T-helper 2 cell (primary cell): ENCODE measurements around the gene INPP5A.
"Not testable (repeated sequence)": the region's sequence is repeated elsewhere in the genome, so short reads cannot be mapped to it uniquely, and the experiment has no call there.

Source experiments
- DNase-seq, 5 experiments: peaks; one replicate each; pipeline versions ENCODE4 v3.0.0 to v3.0.0-alpha.2; 2012 to 2022

INPP5A gene

DNA sequence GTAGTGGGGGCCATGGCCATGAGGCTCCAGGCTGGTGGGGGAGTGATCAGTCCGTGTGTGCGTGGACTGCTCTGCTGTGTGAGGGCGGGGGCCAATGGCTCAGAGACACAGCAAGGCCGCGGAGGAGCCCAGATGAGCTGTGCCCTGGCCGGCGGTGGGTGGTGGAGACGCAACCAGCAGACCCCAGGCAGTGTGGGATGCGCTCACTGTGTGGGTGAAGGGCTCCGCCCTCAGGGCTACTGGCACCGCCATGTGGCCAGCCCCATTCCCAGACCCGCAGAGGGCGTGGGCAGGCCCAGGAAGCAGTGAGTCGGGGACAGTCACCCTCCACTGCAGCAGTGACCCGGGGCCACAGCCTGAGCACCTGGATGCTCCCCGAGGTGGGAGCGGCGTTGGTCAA, 239.2 kb downstream of the INPP5A start:
- DNase-seq: no peak

DNA sequence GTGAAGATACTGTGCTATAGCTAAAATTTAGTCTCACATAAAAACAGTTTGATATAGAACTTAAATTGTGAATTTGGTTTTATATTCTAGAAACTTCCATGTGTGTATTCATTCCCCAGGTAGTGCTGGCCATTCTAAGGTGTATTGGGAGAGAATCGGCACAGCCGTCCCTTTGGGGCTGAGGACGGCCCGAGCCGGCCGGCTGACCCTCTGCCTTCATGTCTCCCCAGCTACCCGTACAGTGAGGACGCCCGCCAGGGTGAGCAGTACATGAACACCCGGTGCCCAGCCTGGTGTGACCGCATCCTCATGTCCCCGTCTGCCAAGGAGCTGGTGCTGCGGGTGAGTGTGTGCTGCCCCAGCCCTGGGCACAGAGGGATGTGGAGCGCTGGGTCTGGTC, 239.9 kb downstream of the INPP5A start:
- DNase-seq: no peak

DNA sequence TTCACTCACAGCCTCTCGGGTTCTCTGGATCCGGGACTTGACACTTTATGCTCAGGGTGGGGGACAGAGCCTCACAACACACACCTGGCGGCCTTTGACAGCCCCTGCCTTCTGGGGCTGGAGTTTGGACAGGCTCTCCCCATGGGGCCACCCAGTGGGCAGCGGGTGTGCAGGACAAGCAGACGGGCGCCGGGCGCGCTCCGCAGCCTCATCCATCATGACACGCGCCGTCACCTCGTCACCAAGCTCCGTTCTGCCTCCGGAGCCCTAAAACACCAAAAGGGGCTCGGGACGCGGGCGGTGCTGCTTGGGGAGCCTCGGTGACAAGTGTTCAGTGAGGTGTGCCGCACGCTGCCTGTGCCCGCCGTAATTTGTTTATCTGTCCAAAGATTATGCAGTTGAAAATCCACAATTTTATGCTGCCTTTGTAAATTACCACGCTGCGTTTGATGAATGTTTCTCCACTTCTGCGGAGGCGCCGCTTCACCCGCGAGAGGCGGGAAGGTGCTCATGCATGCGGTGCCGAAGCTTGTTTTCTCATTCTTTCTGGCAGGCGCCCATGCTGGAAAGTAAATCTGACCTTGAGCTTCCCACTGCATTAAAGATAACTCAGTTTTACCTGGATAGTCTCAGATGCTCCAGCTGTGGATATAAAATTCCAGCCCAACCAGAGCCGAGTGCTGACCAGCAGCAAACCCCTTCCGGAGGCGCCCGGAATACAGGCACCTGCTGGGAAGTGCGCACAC, 242.1 kb downstream of the INPP5A start:
- no peak for DNase-seq

DNA sequence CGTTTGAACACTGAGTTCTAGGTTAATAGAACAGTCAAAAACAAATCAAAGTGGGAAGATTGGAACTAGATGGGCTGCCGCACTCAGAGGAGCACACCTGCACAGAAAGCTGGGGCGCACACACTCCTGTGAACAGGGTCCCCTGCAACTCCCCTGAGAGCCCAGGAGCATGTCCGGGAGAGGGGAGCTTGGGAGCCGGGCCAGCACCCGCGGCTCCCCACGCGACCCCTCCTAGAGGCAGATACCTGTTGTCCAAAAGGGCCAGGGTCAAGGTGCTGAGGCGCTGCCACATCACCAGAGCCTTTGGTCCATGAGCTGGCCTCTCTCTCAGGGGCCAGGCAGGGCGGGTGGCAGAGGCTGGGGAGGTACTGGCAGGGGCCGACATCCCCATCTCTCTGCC, 242.8 kb downstream of the INPP5A start:
- no peak for DNase-seq

DNA sequence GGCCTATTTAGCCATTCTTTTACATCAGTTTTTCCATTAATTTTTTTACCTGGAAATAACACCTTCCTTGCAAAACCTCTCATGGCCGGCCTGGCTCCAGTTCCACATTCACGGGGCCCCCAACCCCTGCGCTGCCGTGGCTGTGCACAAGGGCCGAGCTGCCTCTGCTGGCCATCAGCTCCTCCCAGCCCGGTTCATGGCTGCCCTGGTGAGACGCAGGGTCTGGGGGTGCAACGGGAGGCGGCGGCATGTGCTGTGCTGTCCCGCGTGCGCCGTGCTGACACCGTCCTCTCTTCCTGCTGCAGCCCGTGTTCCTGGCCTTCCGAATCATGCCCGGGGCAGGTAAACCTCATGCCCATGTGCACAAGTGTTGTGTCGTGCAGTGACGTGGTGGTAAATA, 244.0 kb downstream of the INPP5A start:
- DNase-seq: no peak

DNA sequence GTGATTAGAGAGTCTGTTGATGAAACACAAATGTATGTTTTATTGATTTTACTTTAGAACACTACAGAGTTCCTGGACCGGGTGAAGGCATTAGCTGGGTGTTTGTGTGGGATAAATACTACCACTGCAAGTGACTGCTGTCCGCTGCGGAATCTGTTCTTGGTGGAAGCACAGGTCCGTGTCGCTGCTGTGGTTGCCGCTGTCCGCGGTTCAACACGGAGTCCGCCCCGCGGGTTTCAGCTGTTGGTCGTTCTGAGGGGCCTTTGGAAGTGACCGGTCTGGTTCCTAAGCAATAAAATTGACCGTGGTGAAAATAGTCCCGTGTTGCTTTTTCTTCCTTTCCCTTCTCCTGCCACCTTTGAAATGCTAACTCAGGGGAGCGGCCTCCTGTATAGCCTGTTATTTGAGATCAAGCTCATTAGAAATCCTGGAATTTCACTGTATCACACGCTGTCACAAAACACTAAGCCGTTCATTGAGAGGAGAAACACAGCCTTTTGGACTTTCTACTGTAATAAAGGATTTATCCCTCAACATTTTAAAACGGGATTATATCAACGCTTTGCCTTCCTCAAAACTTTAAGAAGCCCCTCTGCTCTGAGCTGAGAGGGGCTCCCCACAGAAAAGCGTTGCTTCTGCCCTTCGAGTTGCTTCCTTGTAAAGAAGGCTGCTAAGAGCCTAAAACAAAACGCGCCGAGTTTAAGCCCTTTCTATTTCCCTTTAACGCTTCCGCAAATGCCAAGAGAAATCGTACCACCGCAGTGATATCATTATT, 245.8 kb downstream of the INPP5A start:
- no peak for DNase-seq

DNA sequence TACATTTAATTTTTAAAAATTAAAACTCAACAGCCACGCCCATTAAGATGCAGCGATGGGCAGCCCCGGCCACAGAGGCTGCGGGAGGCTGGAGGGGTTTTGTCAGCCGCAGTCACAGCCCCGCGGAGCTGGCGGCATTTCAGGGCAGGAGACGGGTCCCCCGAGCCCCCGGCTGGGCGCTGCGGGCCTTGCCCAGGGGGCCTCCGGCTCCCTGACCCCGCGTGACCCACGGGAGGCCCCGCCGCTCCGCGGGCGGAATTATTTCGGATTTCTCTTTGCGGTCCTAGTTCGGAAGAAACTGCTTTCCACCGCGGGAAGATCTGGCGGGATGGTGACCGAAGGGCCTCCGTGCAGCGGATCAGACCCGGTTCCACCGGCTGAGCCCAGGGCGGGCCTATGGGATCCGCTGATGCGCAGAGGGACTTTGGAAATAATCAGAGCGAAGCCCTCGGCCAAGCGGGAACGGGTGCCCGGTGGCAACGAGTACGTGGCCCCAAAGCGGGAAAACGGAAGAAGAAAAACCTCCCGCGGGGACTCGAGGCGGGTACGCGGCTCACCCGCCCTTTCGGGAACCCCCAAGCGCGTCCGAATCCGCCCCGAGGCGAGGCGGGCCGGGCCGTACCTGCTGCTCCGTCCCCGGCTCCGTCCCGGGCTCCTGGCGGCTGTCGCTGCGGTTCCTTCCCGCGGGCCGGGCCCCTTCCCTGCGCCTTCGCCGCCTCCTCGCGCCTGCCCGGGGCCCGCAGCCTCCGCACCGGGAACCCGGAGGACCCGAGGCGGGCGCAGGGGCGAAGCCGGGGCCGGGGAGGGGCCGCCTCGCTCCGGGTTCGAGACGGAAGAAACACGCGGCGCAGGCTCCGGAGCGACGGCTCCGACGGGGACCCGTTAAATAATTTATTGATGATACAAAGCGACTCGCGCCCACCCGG, 246.6 kb downstream of the INPP5A start:
- no peak for DNase-seq

DNA sequence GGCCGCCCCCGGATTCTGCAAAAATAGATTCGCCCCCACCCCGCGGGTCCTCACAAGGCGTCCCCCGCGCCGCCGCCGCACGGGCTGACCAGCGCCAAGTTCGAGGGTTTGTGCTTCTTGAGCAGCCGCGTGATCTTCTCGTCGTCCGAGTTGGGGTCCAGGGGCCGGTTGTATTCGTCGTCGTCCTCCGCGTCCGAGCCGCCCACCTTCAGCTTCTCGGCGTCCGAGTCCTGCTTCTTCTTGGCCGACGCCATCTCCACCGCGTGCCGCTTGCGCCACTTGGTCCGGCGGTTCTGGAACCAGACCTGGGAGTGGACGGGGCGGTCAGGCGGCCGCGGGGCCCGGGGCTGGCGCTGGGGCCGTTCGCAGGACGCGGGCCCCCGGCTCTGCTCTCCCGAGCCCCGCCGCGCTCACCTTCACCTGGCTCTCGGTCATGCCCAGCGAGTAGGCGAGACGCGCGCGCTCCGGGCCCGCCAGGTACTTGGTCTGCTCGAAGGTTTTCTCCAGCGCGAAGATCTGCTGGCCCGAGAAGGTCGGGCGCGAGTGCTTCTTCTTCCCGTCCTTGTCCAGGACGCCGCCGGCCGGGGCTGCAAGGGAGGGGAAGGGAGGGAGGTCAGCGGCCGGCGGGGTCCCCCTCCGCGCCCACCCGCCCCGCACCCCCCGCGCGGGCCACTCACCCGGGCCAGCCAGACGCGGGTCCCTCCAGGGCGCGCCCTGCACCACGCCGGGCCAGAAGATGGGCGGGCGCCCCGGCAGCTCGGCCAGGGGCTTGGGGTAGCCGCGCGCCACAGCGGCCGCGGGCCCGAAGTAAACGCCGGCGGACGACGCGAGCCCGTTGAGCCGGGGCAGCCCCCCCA, 247.5 kb downstream of the INPP5A start:
- DNase-seq: peak in 1 of 5 experiments; percentile 19

DNA sequence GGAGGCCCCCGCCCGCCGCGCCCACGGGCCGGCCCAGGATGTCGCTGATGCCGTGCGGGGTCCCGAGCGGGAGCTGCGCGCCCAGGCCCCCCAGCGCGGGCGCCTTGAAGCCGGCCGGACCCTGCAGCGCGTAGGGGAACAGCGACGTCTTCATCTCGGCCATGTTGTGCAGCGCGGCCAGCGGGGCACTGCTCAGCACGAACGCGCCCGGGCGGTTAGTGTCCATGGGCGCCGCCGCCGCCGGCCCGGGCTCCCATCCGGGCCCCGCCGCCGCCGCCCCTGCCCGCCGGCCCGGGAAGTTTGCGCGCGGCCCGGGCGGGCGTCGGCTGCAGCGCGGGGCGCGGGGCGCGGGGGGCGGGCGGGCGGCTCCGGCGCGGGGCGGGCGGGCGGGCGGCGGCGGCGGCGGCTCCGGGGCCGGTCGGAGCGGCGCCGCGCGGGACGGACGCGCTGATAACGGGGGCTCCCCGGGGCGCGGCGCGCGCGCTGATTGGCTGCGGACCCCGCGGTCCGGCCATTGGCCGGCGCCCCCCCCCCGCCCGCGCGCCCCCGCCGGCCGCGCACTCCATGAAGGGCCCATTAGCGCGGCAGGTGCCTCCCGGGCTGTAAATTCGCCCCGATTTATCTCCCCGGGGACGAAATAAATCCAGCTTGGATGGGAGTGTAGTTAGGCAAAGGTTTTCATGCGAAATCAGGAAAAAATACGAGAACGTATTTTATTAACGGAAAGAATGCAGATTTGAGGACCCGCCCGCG, 248.3 kb downstream of the INPP5A start, which contains the start of gene NKX6-2:
NKX6-2 (minus strand) TSS at position 425 of the 753 bp plus-strand sequence; CDS start at position 226, 199 bp downstream.
- DNase-seq: no peak

DNA sequence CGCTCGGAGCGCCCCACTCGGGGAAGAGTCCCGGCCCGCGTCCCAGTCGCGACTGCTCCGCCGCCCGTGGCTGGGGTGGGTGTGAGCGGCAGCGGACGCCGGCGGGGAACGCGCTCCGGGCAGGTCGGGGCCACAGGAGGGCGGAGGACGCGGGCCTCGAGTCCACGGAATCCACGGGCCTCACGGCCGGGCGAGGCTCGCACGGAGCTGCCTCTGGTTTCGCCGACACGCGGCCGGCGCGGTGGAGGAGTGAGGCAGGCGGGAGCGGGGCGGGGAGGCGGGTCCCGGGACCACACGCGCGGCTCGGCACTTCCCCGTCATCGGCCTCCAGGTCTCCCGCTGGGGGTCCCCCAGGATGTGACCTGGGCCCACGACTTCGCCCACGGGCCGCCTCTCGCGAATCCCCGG, 248.9 kb downstream of the INPP5A start:
- no peak for DNase-seq

DNA sequence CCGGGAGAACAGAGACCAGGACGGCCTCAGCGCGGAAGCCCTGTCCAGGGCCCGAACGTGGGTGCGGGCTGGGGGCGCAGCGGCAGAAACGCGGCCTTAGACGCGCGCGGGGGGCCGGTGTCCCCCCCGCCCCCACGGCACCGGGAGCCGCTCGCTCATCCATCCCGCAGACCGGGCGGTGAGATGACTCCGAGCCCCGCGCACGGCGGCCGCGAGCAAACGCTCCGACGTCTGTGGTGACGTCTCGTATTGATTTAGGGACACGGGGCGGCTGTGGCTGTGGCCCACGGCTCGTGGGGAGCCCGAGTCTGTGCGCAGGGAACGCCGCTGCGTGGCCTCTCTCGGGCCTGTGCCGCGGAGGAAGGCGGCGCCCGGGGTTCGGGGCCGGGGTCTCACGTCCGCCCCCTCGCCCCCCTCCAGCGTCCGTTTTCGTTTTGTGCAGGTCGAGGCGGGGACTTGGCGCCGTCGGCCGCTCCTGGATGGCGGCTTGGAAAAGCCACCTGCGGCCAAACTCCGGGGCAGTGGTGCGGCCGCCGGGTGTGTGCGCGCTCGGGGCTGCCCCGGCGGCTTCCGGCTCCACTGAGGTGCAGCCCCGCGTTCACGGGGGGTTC, 249.4 kb downstream of the INPP5A start:
- peak in 1 of 5 experiments; percentile 13 for DNase-seq

DNA sequence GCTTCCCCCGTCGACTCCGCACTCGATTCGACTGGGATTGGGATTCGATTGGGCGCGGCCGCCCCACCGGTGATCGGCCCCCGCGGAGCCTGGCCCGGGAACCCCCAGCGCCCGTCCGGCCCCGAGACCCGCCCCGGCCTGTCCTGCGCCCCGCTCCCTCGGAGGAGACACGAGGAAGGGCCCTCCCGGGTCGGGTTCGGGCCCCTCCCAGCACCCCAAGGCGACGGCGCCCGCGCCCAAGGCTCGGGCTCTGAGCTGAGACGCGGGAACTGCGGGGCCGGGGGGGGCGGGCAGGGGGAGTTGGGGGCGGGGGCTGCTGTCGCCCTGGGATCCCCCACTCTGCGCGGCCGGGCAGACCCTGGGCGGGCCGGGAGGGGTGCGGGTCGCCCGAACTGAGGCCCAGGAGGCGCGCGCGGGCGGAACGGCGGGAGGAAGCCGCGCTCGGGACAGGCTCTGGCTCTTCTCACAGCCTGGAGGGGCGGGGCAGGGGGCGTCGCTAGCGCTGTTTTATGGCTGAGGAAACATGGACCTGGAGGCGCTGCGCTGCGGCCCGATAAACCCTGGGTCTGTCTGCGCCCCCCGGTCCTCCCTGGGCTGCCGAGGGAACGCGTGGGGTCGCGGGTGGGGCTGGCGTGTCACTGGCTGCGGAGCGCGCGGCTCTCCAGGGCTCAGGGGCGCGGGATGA, 250.1 kb downstream of the INPP5A start:
- no peak for DNase-seq

DNA sequence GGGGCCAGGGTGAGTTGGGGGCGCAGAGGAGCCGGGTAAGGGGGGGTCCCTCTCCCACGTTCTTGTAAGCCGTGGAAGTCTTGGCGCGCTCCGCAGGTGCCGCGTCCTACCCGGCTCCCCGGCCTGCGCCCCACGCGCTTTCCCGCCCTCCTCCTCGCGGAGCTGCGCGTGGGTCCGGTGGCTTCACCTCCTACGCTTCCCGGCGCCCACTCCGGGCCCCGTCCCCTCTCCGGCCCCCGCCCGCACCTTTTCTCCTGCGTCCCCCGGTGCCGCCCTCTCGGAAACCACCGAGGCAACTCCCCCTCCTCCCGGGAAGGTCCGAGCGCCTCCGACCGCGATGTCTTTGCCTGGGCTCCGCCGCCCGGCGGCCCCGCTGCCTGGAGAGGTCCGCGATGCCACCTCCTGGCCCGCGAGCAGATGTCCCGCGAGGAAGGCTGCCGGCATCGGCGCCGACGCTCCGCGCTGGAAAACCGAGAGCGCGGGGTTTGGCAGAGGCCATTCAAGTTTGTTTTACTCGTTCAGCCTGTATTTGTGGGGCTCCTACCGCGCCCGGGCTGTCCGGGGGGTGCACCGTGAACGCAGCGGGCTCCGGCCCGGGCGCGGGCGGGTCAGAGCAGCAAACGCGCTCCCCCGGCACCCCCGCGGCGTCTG, 250.7 kb downstream of the INPP5A start:
- no peak for DNase-seq

DNA sequence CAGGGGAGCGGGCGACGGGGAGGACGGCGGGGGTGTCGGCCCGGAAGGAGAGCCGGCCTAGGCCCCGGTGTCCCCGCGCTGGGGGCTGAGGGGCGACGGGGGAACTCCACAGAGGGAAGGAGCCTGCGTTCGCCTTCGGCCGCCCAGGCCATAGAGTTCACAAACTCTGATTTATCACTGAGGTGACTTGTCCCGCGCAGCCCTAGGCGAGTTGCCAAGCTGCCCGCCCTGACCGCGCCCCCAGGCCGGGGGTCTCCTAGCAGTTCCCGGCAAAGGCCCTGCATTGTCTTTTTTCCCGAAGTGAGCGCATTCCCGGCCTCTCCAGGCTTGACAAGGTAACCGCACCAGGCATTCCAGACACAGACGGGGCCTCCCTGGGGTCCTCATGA, 251.2 kb downstream of the INPP5A start:
- no peak for DNase-seq

DNA sequence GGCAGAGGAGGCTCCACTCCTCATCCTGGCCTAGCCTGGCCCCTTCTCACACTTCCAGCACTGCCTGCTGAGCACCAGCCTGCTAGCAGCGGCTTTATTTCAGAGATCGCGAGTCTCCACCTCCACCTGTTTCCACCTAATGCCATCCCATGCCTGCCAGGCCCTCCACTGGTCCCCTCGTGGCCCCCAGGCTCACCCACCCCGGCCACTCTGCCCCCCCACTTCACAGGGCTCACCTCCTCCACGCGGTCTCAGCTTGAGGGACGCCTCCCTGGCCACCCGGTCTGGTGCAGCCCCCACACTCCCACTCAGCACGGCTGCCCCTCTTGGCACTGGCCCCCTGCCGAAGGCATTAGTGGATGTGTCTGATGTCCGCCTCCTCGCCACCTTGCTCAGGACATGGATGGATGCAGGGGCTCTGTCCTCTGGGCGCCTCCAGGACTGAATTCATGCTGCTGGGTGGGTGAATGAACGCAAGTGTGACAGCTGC, 252.1 kb downstream of the INPP5A start:
- DNase-seq: no peak

DNA sequence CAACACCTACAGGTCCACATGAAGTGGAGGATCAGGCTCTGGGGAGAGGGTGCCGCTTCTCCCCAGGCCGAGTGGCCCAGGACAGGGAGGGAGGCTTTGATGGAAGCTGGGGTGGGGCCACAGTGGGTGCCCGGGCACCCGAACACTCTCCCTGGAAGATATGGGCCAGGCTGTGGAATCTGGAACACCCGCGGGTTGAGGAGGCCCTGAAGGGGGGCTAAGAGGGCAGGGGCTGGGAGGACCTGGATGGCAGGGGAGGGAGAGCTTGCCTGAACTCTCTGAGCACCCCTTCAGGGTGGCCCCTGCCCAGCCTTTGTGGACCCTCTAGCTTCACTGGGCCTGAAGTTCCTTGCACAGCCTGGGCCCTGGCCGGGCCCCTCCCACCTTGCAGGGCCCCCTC, 252.9 kb downstream of the INPP5A start:
- DNase-seq: no peak

DNA sequence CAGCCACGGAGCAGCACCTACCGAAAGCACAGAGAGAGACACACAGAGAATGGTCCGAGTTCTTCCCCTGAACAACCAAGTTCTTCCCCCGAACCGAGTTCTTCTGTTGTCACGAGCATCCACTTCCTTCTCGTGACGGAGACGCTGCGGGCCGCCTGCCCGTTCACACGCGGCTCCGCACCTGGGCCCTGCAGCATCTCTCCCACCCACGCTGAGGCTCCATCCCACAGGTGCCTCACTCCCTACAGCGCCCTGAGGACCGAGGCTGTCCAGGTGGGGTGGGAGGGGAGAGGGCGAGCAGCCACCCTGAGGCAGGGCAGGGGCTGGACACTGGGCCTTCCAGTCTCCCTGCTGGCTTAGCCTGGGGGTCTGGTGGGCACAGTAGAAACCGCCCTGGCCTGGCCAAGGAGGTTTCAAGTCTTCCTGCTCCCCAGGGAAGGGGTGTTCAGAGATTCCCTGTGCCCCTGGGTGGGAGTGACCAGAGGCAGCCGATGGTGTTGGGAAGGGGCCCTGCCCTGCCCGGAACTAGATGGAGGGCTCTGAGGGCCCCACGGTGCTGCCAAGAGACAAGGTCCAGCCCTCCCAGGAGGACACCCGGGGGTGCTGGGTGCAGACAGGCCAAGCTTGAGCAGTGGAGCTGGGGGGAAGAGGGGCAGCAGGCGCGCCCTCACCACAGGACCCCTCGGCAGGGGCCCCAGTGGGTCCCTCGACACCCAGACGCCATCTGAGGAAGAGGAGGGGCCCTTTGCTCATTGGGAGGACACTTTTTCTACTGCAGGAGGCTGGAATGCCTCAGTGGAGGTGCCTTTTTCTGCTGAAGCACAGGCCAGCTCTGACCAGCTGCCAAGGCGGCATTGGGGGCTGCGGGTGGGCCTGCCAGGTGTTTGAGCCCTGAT, 253.6 kb downstream of the INPP5A start:
- DNase-seq: no peak

DNA sequence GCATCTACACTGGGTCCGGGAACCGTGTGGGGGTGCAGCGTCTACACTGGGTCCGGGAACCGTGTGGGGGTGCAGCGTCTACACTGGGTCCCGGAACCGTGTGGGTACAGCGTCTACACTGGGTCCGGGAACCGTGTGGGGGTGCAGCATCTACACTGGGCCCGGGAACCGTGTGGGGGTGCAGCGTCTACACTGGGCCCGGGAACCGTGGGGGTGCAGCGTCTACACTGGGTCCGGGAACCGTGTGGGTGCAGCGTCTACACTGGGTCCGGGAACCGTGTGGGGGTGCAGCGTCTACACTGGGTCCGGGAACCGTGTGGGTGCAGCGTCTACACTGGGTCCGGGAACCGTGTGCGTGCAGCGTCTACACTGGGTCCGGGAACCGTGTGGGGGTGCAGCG, 254.5 kb downstream of the INPP5A start:
- not testable (repeated sequence) for DNase-seq
